HepG2 (cell line): ENCODE measurements around the gene ANO1. TPM values are rescaled to one million over a fixed set of nuclear protein-coding genes. Genes with fewer than 3 reads are reported as not detected.

Experiments used
- ATAC-seq: fragments of 200-7000 bp; cut with Tn5 transposase; 3 replicates; pipeline ENCODE4 v1.9.1; 2020; ENCODE audit warnings: mild to moderate bottlenecking, moderate library complexity
- BruUV-seq: library from RNA; stranded (reverse); fragments of 400-500 nt; replicated peaks from 2 replicates; lab custom pipeline; 2021; lab: Mats Ljungman, UMichigan
- CTCF ChIA-PET: fragments of 300-600 bp; formaldehyde crosslinking; extraction: SDS; loops from one replicate; lab custom pipeline; 2021; ENCODE audit warnings: low total read pairs, inconsistent platforms, low intra/inter-chr PET ratio; lab: Yijun Ruan, JAX
- POLR2A ChIA-PET: fragments of 350-600 bp; sonication (Branson Sonifier 250); formaldehyde crosslinking; loops from one replicate; lab custom pipeline; 2020; ENCODE audit warnings: antibody characterized with exemption, inconsistent platforms; lab: Yijun Ruan, JAX
- DNase-seq: peaks from one replicate; pipeline ENCODE4 v3.0.0-alpha.2; 2015; ENCODE audit warnings: low spot score
- FAIRE-seq: peaks from 3 replicates; lab custom pipeline; 2011; peaks lifted over from hg19 to GRCh38; lab: Jason Lieb, UNC
- H2AFZ ChIP-seq: one replicate; pipeline ENCODE4 v1.6.1; 2011; ENCODE audit warnings: low read length, inconsistent platforms
- H3K27ac ChIP-seq: fragments of 300-600 bp; 3 replicates; pipeline ENCODE4 v1.8.0; 2011; ENCODE audit warnings: mixed run types, mild to moderate bottlenecking, mixed read lengths, low read length, inconsistent platforms; ENCODE audit not compliant: insufficient read depth; ENCODE audit errors: extremely low read length
- H3K27me3 ChIP-seq, 2 experiments: fragments of 200-600 bp in 1 of 2; 2 replicates in 1 of 2; 3 replicates in 1 of 2; pipeline versions ENCODE4 v1.6.0 to v1.8.0; 2011; ENCODE audit warnings: low read length in 2 of 2, mild to moderate bottlenecking in 2 of 2, moderate library complexity in 2 of 2, inconsistent platforms in 1 of 2; ENCODE audit not compliant: insufficient read depth in 2 of 2, control insufficient read depth in 1 of 2
- H3K36me3 ChIP-seq, 2 experiments: fragments of 200-600 bp in 1 of 2; replicated peaks in 1 of 2; 2 replicates in 1 of 2; 3 replicates in 1 of 2; pipeline versions ENCODE4 v1.5.1 to v1.8.0; 2011; ENCODE audit warnings: low read length in 2 of 2, inconsistent platforms in 1 of 2; ENCODE audit not compliant: insufficient read depth in 2 of 2, control insufficient read depth in 1 of 2
- H3K4me1 ChIP-seq: 2 replicates; pipeline ENCODE4 v1.5.1; 2012; ENCODE audit warnings: low read length, inconsistent platforms; ENCODE audit not compliant: insufficient read depth
- H3K4me2 ChIP-seq: 2 replicates; pipeline ENCODE4 v1.6.0; 2011; ENCODE audit warnings: low read depth, low read length, inconsistent platforms
- H3K4me3 ChIP-seq, 3 experiments: fragments of 200-600 bp in 1 of 3; sonication (generic), shearing (Covaris generic) in 1 of 3; replicated peaks in 1 of 3; 2 replicates each; pipeline ENCODE4 v1.5.1; 2011 to 2016; ENCODE audit warnings: low read length in 3 of 3, inconsistent platforms in 2 of 3, low read depth in 2 of 3, mild to moderate bottlenecking in 2 of 3, control low read depth in 1 of 3, mixed read lengths in 1 of 3; ENCODE audit not compliant: insufficient read depth in 1 of 3
- H3K79me2 ChIP-seq: one replicate; pipeline ENCODE4 v1.6.1; 2011; ENCODE audit warnings: low read length, inconsistent platforms; ENCODE audit not compliant: insufficient read depth
- H3K9ac ChIP-seq: 2 replicates; pipeline ENCODE4 v1.6.0; 2011; ENCODE audit warnings: mild to moderate bottlenecking, low read depth, low read length, inconsistent platforms; ENCODE audit not compliant: insufficient read depth
- H3K9me3 ChIP-seq: 2 replicates; pipeline ENCODE4 v1.5.1; 2012; ENCODE audit warnings: mild to moderate bottlenecking, low read length
- H4K20me1 ChIP-seq: 2 replicates; pipeline ENCODE4 v1.6.0; 2011; ENCODE audit warnings: inconsistent platforms, mild to moderate bottlenecking, low read length, moderate library complexity; ENCODE audit not compliant: insufficient read depth
- MTA3 ChIP-seq: sonication (generic); formaldehyde crosslinking; IDR thresholded peaks from 2 replicates; pipeline ENCODE4 v1.4.0; 2020; ENCODE audit warnings: missing genetic modification reagents
- NBN ChIP-seq: fragments of 450-650 bp; conservative IDR thresholded peaks from 2 replicates; pipeline ENCODE4 v1.6.1; 2017
- NRL ChIP-seq: sonication (generic); formaldehyde crosslinking; IDR thresholded peaks from 2 replicates; pipeline ENCODE4 v1.5.0; 2020; ENCODE audit warnings: missing genetic modification reagents, mild to moderate bottlenecking, moderate library complexity, borderline replicate concordance
- POGK ChIP-seq: sonication (generic); formaldehyde crosslinking; conservative IDR thresholded peaks from 2 replicates; pipeline ENCODE4 v1.8.0; 2022; ENCODE audit warnings: mild to moderate bottlenecking, moderate library complexity, missing genetic modification reagents
- SALL2 ChIP-seq: sonication (generic); formaldehyde crosslinking; IDR thresholded peaks from 2 replicates; pipeline ENCODE4 v1.8.1; 2023; ENCODE audit warnings: mild to moderate bottlenecking, missing genetic modification reagents, inconsistent platforms
- ZBTB1 ChIP-seq: sonication (generic); formaldehyde crosslinking; IDR thresholded peaks from 2 replicates; pipeline ENCODE4 v1.4.0; 2020; ENCODE audit warnings: missing genetic modification reagents, borderline replicate concordance
- ZBTB44 ChIP-seq: sonication (generic); formaldehyde crosslinking; IDR thresholded peaks from 2 replicates; pipeline ENCODE4 v1.4.0; 2020; ENCODE audit warnings: missing genetic modification reagents
- ZKSCAN5 ChIP-seq: sonication (generic); formaldehyde crosslinking; IDR thresholded peaks from 2 replicates; pipeline ENCODE4 v1.5.1; 2020; ENCODE audit warnings: mild to moderate bottlenecking, missing genetic modification reagents
- ZNF101 ChIP-seq: sonication (generic); formaldehyde crosslinking; IDR thresholded peaks from 2 replicates; pipeline ENCODE4 v1.4.0; 2020; ENCODE audit warnings: mild to moderate bottlenecking, low read depth, missing genetic modification reagents, borderline replicate concordance
- ZNF317 ChIP-seq: sonication (generic); formaldehyde crosslinking; IDR thresholded peaks from 2 replicates; pipeline ENCODE4 v1.5.0; 2020; ENCODE audit warnings: mild to moderate bottlenecking, missing genetic modification reagents
- WGBS: methylation state at CpG from one replicate; pipeline ENCODE4 v1.1.6; 2017; ENCODE audit warnings: low lambda C conversion rate; 5-methylcytosine and 5-hydroxymethylcytosine counted together
- in situ Hi-C: cut with HindIII; loops from 2 replicates; pipeline ENCODE4 v1.10.0; 2017; ENCODE audit warnings: low pct_unique_long_range_greater_than_20kb; ENCODE audit not compliant: extremely low pct_ligation_motif_present
- intact Hi-C: fragments of 100-400 bp; cut with micrococcal nuclease; formaldehyde crosslinking; loops from one replicate; pipeline ENCODE4 v1.10.0; 2022; ENCODE audit not compliant: unreplicated experiment
- polyA plus RNA-seq, 8 experiments: library from polyadenylated mRNA; depleted of rRNA in 3 of 8; stranded (reverse) in 7 of 8; unstranded in 1 of 8; fragments of >200 nt; fragmentation: Illumina TruSeq in 4 of 8; extraction: Trizol in 4 of 8; gene quantifications; 2 replicates each; pipeline versions ENCODE4 v1.2.1 to v1.2.3, GENCODE V29; 2011 to 2016; ENCODE audit warnings: low read depth in 4 of 8, missing spikeins in 1 of 8, mixed read lengths in 1 of 8; ENCODE audit not compliant: insufficient read depth in 1 of 8
- total RNA-seq, 5 experiments: library from RNA; depleted of rRNA; stranded (reverse); fragments of >200 nt; fragmentation: Illumina TruSeq; extraction: Trizol; gene quantifications; 2 replicates each; pipeline ENCODE4 v1.2.3, GENCODE V29; 2016; ENCODE audit warnings: low read depth in 1 of 5

Gene ANO1
- total and polyA plus RNA-seq, 2 of the 13 experiments (the other 11 are each of a cell fraction or from before 2014, with no cell fraction given), result not detected

GRCh38 chr11:70075836-70076235, 2.3 kb upstream of the ANO1 start:
- ATAC-seq (no peak), DNase-seq (no peak), FAIRE-seq (no peak)
- ChIA-PET POLR2A (no interaction called here), CTCF (no interaction called here)
- H3K27me3 ChIP-seq, result peaks cover 12 to 78% of the 10 kb centered on the region in 2 experiments
- H3K27ac ChIP-seq, result no peak overlapping the region
- no peak overlapping the region for H2AFZ ChIP-seq
- TF ChIP-seq NBN (no peak), ZNF101 (CRISPR knock-in tag) (no peak), POGK (no peak), MTA3 (CRISPR knock-in tag) (no peak), ZKSCAN5 (no peak), ZNF317 (CRISPR knock-in tag) (no peak), NRL (no peak), ZBTB1 (CRISPR knock-in tag) (no peak), SALL2 (CRISPR knock-in tag) (no peak), ZBTB44 (CRISPR knock-in tag) (no peak)
- in situ Hi-C loops, result no loop called here
- no peaks in the 10 kb centered on the region for H3K9me3 ChIP-seq
- H3K36me3 ChIP-seq, result no peaks in the 10 kb centered on the region
- no peak overlapping the region for H3K9ac ChIP-seq
- no peaks in the 10 kb centered on the region for H4K20me1 ChIP-seq
- H3K4me3 ChIP-seq, result no peak overlapping the region
- intact Hi-C loops, result no loop called here
- 6% methylated on average over 8 of the region's 8 CpGs for WGBS
- no peaks in the 10 kb centered on the region for H3K79me2 ChIP-seq
- H3K4me1 ChIP-seq, result no peaks in the 10 kb centered on the region
- H3K4me2 ChIP-seq, result no peak overlapping the region
- BruUV-seq, result no TSS peak
